H9 (cell line): ENCODE results near the gene ANKRD55. TPM values are rescaled to one million over a fixed set of nuclear protein-coding genes. Genes with fewer than 3 reads are reported as not detected.
"Not testable (repeated sequence)": the region's sequence is repeated elsewhere in the genome, so short reads cannot be mapped to it uniquely, and the experiment has no call there.

Experiments
- DNase-seq: peaks from one replicate; pipeline ENCODE4 v3.0.0-alpha.2; 2017
- H2AFZ ChIP-seq: one replicate; pipeline ENCODE4 v1.6.1; 2013; ENCODE audit warnings: mild to moderate bottlenecking, low read length, control low read depth, moderate library complexity
- H2AK5ac ChIP-seq: 2 replicates; pipeline ENCODE4 v1.6.1; 2013; ENCODE audit warnings: low read length, control low read depth, mixed read lengths; ENCODE audit not compliant: insufficient read length
- H2BK120ac ChIP-seq: one replicate; pipeline ENCODE4 v1.6.1; 2013; ENCODE audit warnings: low read depth, mild to moderate bottlenecking, low read length, control low read depth, inconsistent platforms; ENCODE audit not compliant: poor library complexity, severe bottlenecking
- H2BK12ac ChIP-seq: 2 replicates; pipeline ENCODE4 v1.6.1; 2013; ENCODE audit warnings: low read length, control low read depth, mixed read lengths, low read depth; ENCODE audit not compliant: insufficient read length
- H2BK15ac ChIP-seq: 2 replicates; pipeline ENCODE4 v1.6.1; 2013; ENCODE audit warnings: low read depth, low read length, control low read depth
- H2BK20ac ChIP-seq: one replicate; pipeline ENCODE4 v1.6.1; 2013; ENCODE audit warnings: low read depth, mild to moderate bottlenecking, low read length, control low read depth, inconsistent platforms; ENCODE audit not compliant: poor library complexity, severe bottlenecking
- H2BK5ac ChIP-seq: 2 replicates; pipeline ENCODE4 v1.6.1; 2013; ENCODE audit warnings: low read length, control low read depth, mixed read lengths; ENCODE audit not compliant: insufficient read length
- H3K14ac ChIP-seq: 2 replicates; pipeline ENCODE4 v1.6.1; 2013; ENCODE audit warnings: low read length, control low read depth; ENCODE audit not compliant: insufficient read depth
- H3K18ac ChIP-seq: 2 replicates; pipeline ENCODE4 v1.6.1; 2013; ENCODE audit warnings: low read depth, mild to moderate bottlenecking, mixed read lengths, low read length, control low read depth; ENCODE audit not compliant: insufficient read length
- H3K23ac ChIP-seq: 2 replicates; pipeline ENCODE4 v1.6.1; 2013; ENCODE audit warnings: low read length, control low read depth, mixed read lengths, low read depth; ENCODE audit not compliant: insufficient read length
- H3K23me2 ChIP-seq: 2 replicates; pipeline ENCODE4 v1.6.1; 2013; ENCODE audit warnings: low read depth, mild to moderate bottlenecking, mixed read lengths, low read length, control low read depth; ENCODE audit not compliant: insufficient read length, poor library complexity, severe bottlenecking
- H3K27ac ChIP-seq: 2 replicates; pipeline ENCODE4 v1.5.1; 2013; ENCODE audit warnings: low read length, control low read depth, mixed read lengths, low read depth; ENCODE audit not compliant: insufficient read length
- H3K27me3 ChIP-seq: 2 replicates; pipeline ENCODE4 v1.6.1; 2013; ENCODE audit warnings: low read length, control low read depth, inconsistent platforms; ENCODE audit not compliant: insufficient read depth
- H3K4ac ChIP-seq: 2 replicates; pipeline ENCODE4 v1.6.1; 2013; ENCODE audit warnings: low read depth, mild to moderate bottlenecking, control low read depth, inconsistent platforms, low read length, moderate library complexity
- H3K4me1 ChIP-seq: 2 replicates; pipeline ENCODE4 v1.6.1; 2013; ENCODE audit warnings: low read length, control low read depth, inconsistent platforms; ENCODE audit not compliant: insufficient read depth
- H3K4me2 ChIP-seq: 2 replicates; pipeline ENCODE4 v1.6.1; 2013; ENCODE audit warnings: low read length, control low read depth, mixed read lengths; ENCODE audit not compliant: insufficient read length, insufficient read depth
- H3K56ac ChIP-seq: 2 replicates; pipeline ENCODE4 v1.6.1; 2013; ENCODE audit warnings: low read depth, mild to moderate bottlenecking, mixed read lengths, low read length, control low read depth; ENCODE audit not compliant: insufficient read length
- H3K79me1 ChIP-seq: 2 replicates; pipeline ENCODE4 v1.6.1; 2013; ENCODE audit warnings: low read depth, mild to moderate bottlenecking, moderate library complexity, low read length, control low read depth, inconsistent platforms; ENCODE audit not compliant: insufficient read depth, poor library complexity, severe bottlenecking
- H3K79me2 ChIP-seq: 2 replicates; pipeline ENCODE4 v1.6.1; 2013; ENCODE audit warnings: low read length, control low read depth, inconsistent platforms; ENCODE audit not compliant: insufficient read depth
- H3K9ac ChIP-seq: 2 replicates; pipeline ENCODE4 v1.6.1; 2013; ENCODE audit warnings: low read length, control low read depth, mixed read lengths; ENCODE audit not compliant: insufficient read length; ENCODE audit errors: extremely low read depth
- H3K9me3 ChIP-seq: one replicate; pipeline ENCODE4 v1.6.1; 2013; ENCODE audit warnings: low read depth, low read length, inconsistent platforms; ENCODE audit not compliant: control insufficient read depth
- H3T11ph ChIP-seq: one replicate; pipeline ENCODE4 v1.6.1; 2013; ENCODE audit warnings: mild to moderate bottlenecking, low read length, control low read depth, inconsistent platforms
- H4K20me1 ChIP-seq: one replicate; pipeline ENCODE4 v1.6.1; 2013; ENCODE audit not compliant: control insufficient read depth, insufficient read length, insufficient read depth
- H4K5ac ChIP-seq: 2 replicates; pipeline ENCODE4 v1.6.1; 2013; ENCODE audit warnings: low read depth, mild to moderate bottlenecking, mixed read lengths, low read length, control low read depth; ENCODE audit not compliant: insufficient read length
- H4K8ac ChIP-seq: replicated peaks from 2 replicates; pipeline ENCODE4 v1.6.1; 2013; ENCODE audit warnings: low read length, control low read depth, mixed read lengths, low read depth; ENCODE audit not compliant: insufficient read length
- H4K91ac ChIP-seq: 2 replicates; pipeline ENCODE4 v1.6.1; 2013; ENCODE audit warnings: low read depth, mild to moderate bottlenecking, moderate library complexity, mixed read lengths, low read length, control low read depth; ENCODE audit not compliant: insufficient read length
- H3K27ac Mint-ChIP-seq, 3 experiments: 2 replicates in 2 of 3; 3 replicates in 1 of 3; pipeline ENCODE4 v1.8.0; 2020 to 2021; ENCODE audit warnings: mixed read lengths in 3 of 3, mild to moderate bottlenecking in 1 of 3, moderate library complexity in 1 of 3
- H3K27me3 Mint-ChIP-seq: 2 replicates; pipeline ENCODE4 v1.8.0; 2021; ENCODE audit warnings: low read depth, mild to moderate bottlenecking, moderate library complexity, mixed read lengths
- H3K36me3 Mint-ChIP-seq, 3 experiments: 2 replicates in 2 of 3; 3 replicates in 1 of 3; pipeline ENCODE4 v1.8.0; 2020 to 2021; ENCODE audit warnings: low read depth in 3 of 3, mixed read lengths in 3 of 3; ENCODE audit not compliant: insufficient read depth in 1 of 3
- H3K4me1 Mint-ChIP-seq, 2 experiments: 2 replicates each; pipeline ENCODE4 v1.8.0; 2020; ENCODE audit warnings: mixed read lengths in 2 of 2
- H3K4me3 Mint-ChIP-seq, 2 experiments: 2 replicates in 1 of 2; 3 replicates in 1 of 2; pipeline ENCODE4 v1.8.0; 2020 to 2021; ENCODE audit warnings: mild to moderate bottlenecking in 2 of 2, mixed read lengths in 2 of 2, moderate library complexity in 1 of 2
- H3K9me3 Mint-ChIP-seq, 2 experiments: 2 replicates in 1 of 2; 3 replicates in 1 of 2; pipeline ENCODE4 v1.8.0; 2020; ENCODE audit warnings: mild to moderate bottlenecking in 2 of 2, mixed read lengths in 2 of 2, moderate library complexity in 1 of 2
- WGBS: extraction: QIAGEN DNeasy Blood & Tissue Kit; methylation state at CpG from one replicate; pipeline ENCODE4 v1.1.7; 2013; ENCODE audit warnings: missing lambda C conversion rate, low lambda C conversion rate, mixed read lengths; ENCODE audit not compliant: insufficient read length; ENCODE audit errors: extremely low coverage; 5-methylcytosine and 5-hydroxymethylcytosine counted together
- total RNA-seq: library from RNA; stranded (reverse); gene quantifications from 2 replicates; pipeline ENCODE4 v1.2.1, GENCODE V29; 2021
- TF ChIP-seq, protein P1 (sequence below): fragments of 200-600 bp; sonication (generic); conservative IDR thresholded peaks from 3 replicates; pipeline ENCODE4 v1.8.0; 2021; ENCODE audit warnings: antibody characterized with exemption, mild to moderate bottlenecking

ANKRD55 gene
- total RNA-seq, 1 experiment from 2014 or later: not detected

DNA sequence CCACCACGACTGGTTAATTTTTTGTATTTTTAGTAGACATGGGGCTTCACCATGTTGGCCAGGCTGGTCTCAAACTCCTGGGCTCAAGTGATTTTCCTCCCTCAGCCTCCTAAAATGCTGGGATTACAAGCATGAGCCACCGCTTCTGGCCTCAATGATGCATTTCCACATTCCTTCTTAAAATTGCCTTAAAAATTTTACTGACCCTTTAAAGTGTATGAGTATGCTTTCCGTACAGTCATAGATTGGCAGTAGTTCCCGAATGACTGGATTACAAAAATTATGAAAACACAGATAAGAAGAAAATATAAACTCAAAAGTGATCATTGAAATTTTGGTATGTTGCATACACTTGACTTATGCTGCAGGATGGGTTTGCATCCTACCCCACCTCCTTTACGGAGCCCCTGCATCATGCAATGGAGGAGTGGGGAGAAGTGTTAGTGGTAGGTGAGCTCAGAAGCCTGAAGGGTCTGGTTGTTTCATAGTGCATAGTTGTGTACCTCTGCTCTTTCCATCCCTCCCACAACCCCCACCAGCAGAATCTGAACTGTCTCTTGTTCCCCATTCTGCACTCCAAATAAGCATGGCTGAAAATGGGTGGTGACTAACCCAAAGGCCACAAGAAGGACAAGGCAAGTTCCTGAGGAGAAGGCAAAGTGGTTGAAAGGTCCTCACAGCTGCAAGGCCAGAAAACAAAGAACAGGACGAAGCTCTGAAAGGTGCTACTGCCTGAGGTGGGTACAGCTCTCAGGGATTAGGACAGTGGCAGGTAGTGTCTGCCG, 26.8 kb downstream of the ANKRD55 start:
- Histone ChIP-seq H2BK5ac (no peak overlapping the region), H3K4me2 (no peak overlapping the region), H4K91ac (no peak overlapping the region), H4K20me1 (no peaks in the 10 kb centered on the region), H3K14ac (no peak overlapping the region), H3K27me3 (no peaks in the 10 kb centered on the region), H2BK15ac (no peak overlapping the region), H3K23me2 (no peaks in the 10 kb centered on the region), H4K5ac (no peak overlapping the region), H3K9me3 (no peaks in the 10 kb centered on the region), H3K23ac (no peak overlapping the region), H3K56ac (no peak overlapping the region), H3K9ac (no peak overlapping the region), H4K8ac (no peak overlapping the region), H3K18ac (no peak overlapping the region), H3K79me1 (no peaks in the 10 kb centered on the region), H3K79me2 (no peaks in the 10 kb centered on the region), H2BK120ac (no peak overlapping the region), H3K27ac (no peak overlapping the region), H2BK20ac (no peak overlapping the region), H2AK5ac (no peak overlapping the region), H3T11ph (no peak overlapping the region), H3K4me1 (no peaks in the 10 kb centered on the region), H3K4ac (no peak overlapping the region), H2AFZ (no peak overlapping the region), H2BK12ac (no peak overlapping the region)
- DNase-seq: no peak
- Mint-ChIP-seq H3K4me1 (no peaks in the 10 kb centered on the region), H3K9me3 (no peaks in the 10 kb centered on the region), H3K36me3 (no peaks in the 10 kb centered on the region; a peak in 1 of 7 replicates), H3K27ac (no peak overlapping the region; a peak in 1 of 7 replicates), H3K4me3 (no peak overlapping the region), H3K27me3 (no peaks in the 10 kb centered on the region)
- TF ChIP-seq, protein P1, sequence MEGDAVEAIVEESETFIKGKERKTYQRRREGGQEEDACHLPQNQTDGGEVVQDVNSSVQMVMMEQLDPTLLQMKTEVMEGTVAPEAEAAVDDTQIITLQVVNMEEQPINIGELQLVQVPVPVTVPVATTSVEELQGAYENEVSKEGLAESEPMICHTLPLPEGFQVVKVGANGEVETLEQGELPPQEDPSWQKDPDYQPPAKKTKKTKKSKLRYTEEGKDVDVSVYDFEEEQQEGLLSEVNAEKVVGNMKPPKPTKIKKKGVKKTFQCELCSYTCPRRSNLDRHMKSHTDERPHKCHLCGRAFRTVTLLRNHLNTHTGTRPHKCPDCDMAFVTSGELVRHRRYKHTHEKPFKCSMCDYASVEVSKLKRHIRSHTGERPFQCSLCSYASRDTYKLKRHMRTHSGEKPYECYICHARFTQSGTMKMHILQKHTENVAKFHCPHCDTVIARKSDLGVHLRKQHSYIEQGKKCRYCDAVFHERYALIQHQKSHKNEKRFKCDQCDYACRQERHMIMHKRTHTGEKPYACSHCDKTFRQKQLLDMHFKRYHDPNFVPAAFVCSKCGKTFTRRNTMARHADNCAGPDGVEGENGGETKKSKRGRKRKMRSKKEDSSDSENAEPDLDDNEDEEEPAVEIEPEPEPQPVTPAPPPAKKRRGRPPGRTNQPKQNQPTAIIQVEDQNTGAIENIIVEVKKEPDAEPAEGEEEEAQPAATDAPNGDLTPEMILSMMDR: no peak
- WGBS: no CpG with 5 or more reads among the region's 7 CpGs

DNA sequence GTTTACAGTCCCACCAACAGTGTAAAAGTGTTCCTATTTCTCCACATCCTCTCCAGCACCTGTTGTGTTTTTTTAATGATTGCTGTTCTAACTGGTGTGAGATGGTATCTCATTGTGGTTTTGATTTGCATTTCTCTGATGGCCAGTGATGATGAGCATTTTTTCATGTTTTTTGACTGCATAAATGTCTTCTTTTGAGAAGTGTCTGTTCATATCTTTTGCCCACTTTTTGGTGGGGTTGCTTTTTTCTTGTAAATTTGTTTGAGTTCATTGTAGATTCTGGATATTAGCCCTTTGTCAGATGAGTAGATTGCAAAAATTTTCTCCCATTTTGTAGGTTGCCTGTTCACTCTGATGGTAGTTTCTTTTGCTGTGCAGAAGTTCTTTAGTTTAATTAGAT, 29.2 kb downstream of the ANKRD55 start:
- not testable (repeated sequence) for H3K14ac ChIP-seq, H3K18ac ChIP-seq

More for the DNA sequence above, 29.2 kb downstream of the ANKRD55 start:
- not testable (repeated sequence) for H2BK15ac ChIP-seq, H3K79me1 ChIP-seq, H2AFZ ChIP-seq, H3K27ac ChIP-seq, H3K4me1 Mint-ChIP-seq, H3K27me3 Mint-ChIP-seq, H3K36me3 Mint-ChIP-seq, H3K23me2 ChIP-seq, H3K23ac ChIP-seq, H4K5ac ChIP-seq, H3K27me3 ChIP-seq, H3K4ac ChIP-seq, H2AK5ac ChIP-seq, H4K91ac ChIP-seq, H2BK5ac ChIP-seq, H4K20me1 ChIP-seq, DNase-seq, H3K9me3 ChIP-seq, H3K79me2 ChIP-seq, H3K4me3 Mint-ChIP-seq, H3K56ac ChIP-seq, H4K8ac ChIP-seq, H3K4me1 ChIP-seq, H3K27ac Mint-ChIP-seq, H3K9me3 Mint-ChIP-seq, H3T11ph ChIP-seq, H3K4me2 ChIP-seq, H2BK120ac ChIP-seq, H3K9ac ChIP-seq, H2BK20ac ChIP-seq, H2BK12ac ChIP-seq
